Panc1 (cell line): ENCODE data around the gene CDKN1C. TPM values are rescaled to one million over a fixed set of nuclear protein-coding genes. Genes with fewer than 3 reads are reported as not detected.

Source experiments
- ATAC-seq: fragments of 200-7000 bp; cut with Tn5 transposase; 2 replicates; pipeline ENCODE4 v1.9.1; 2020; ENCODE audit warnings: mild to moderate bottlenecking, moderate library complexity
- BruUV-seq: library from RNA; stranded (reverse); fragments of 400-500 nt; replicated peaks from 2 replicates; lab custom pipeline; 2021; lab: Mats Ljungman, UMichigan
- CTCF ChIA-PET: fragments of 300-600 bp; sonication (Branson Sonifier 250); formaldehyde crosslinking; loops from one replicate; lab custom pipeline; 2022; ENCODE audit warnings: antibody characterized with exemption; lab: Charles Lee
- POLR2A ChIA-PET: fragments of 300-600 bp; sonication (Branson Sonifier 250); formaldehyde crosslinking; loops from one replicate; lab custom pipeline; 2022; ENCODE audit warnings: antibody characterized with exemption; lab: Charles Lee
- DNase-seq: peaks from one replicate; pipeline ENCODE4 v3.0.0-alpha.2; 2010; ENCODE audit warnings: low read depth, low spot score
- H3K27ac ChIP-seq: 2 replicates; pipeline ENCODE4 v1.5.1; 2011; ENCODE audit warnings: mild to moderate bottlenecking, low read length, inconsistent platforms
- H3K27me3 ChIP-seq: fragments of 200-500 bp; sonication (Bioruptor generic); 2 replicates; pipeline ENCODE4 v1.6.0; 2014; ENCODE audit warnings: low read length, inconsistent platforms; ENCODE audit not compliant: control insufficient read depth, insufficient read depth
- H3K36me3 ChIP-seq: fragments of 200-500 bp; sonication (Bioruptor generic); 2 replicates; pipeline ENCODE4 v1.5.1; 2014; ENCODE audit warnings: inconsistent platforms, mild to moderate bottlenecking, low read length, moderate library complexity; ENCODE audit not compliant: control insufficient read depth, insufficient read depth
- H3K4me1 ChIP-seq: 2 replicates; pipeline ENCODE4 v1.5.1; 2011; ENCODE audit warnings: inconsistent platforms, mild to moderate bottlenecking, low read length, moderate library complexity; ENCODE audit not compliant: control insufficient read depth, insufficient read depth
- H3K4me3 ChIP-seq, 2 experiments: 2 replicates each; pipeline ENCODE4 v1.5.1; 2011 to 2012; ENCODE audit warnings: low read depth in 2 of 2, low read length in 2 of 2, mild to moderate bottlenecking in 2 of 2, inconsistent platforms in 1 of 2, moderate library complexity in 1 of 2
- H3K9me3 ChIP-seq: fragments of 200-500 bp; sonication (Bioruptor generic); 2 replicates; pipeline ENCODE4 v1.5.1; 2014; ENCODE audit warnings: low read depth, mild to moderate bottlenecking, inconsistent platforms, low read length, moderate library complexity; ENCODE audit not compliant: control insufficient read depth, insufficient read depth
- CTCF ChIP-seq: fragments of 450-650 bp; IDR thresholded peaks from 2 replicates; pipeline ENCODE4 v1.5.1; 2017; ENCODE audit warnings: mild to moderate bottlenecking
- POLR2AphosphoS5 ChIP-seq: IDR thresholded peaks from 2 replicates; pipeline ENCODE4 v1.6.1; 2012; ENCODE audit warnings: mild to moderate bottlenecking, low read depth, low read length, moderate library complexity
- SIN3A ChIP-seq: IDR thresholded peaks from 2 replicates; pipeline ENCODE4 v1.6.1; 2012; ENCODE audit warnings: low read depth, mild to moderate bottlenecking, low read length, moderate library complexity, borderline replicate concordance; ENCODE audit not compliant: insufficient read depth
- TCF7L2 ChIP-seq: IDR thresholded peaks from 2 replicates; pipeline ENCODE4 v1.6.1; 2011; ENCODE audit warnings: mild to moderate bottlenecking, low read depth, low read length, inconsistent platforms
- in situ Hi-C: cut with HindIII; loops from 2 replicates; pipeline ENCODE4 v1.10.0; 2016; ENCODE audit warnings: low sequenced_read_pairs, low pct_unique_long_range_greater_than_20kb
- intact Hi-C: fragments of 100-400 bp; cut with micrococcal nuclease; formaldehyde crosslinking; loops from one replicate; pipeline ENCODE4 v1.10.0; 2022; ENCODE audit not compliant: unreplicated experiment
- total RNA-seq: library from RNA; stranded (reverse); gene quantifications from one replicate; pipeline ENCODE4 v1.2.1, GENCODE V29; 2021; ENCODE audit not compliant: unreplicated experiment
- TF ChIP-seq, protein P1 (sequence below), 2 experiments: IDR thresholded peaks; 2 replicates each; pipeline ENCODE4 v1.6.1; 2011 to 2012; ENCODE audit warnings: low read depth in 2 of 2, control low read depth in 1 of 2, low read length in 1 of 2, mild to moderate bottlenecking in 1 of 2, moderate library complexity in 1 of 2; ENCODE audit not compliant: insufficient read depth in 1 of 2

CDKN1C gene
- total RNA-seq, 1 experiment from 2014 or later, result 4.6 TPM

DNA sequence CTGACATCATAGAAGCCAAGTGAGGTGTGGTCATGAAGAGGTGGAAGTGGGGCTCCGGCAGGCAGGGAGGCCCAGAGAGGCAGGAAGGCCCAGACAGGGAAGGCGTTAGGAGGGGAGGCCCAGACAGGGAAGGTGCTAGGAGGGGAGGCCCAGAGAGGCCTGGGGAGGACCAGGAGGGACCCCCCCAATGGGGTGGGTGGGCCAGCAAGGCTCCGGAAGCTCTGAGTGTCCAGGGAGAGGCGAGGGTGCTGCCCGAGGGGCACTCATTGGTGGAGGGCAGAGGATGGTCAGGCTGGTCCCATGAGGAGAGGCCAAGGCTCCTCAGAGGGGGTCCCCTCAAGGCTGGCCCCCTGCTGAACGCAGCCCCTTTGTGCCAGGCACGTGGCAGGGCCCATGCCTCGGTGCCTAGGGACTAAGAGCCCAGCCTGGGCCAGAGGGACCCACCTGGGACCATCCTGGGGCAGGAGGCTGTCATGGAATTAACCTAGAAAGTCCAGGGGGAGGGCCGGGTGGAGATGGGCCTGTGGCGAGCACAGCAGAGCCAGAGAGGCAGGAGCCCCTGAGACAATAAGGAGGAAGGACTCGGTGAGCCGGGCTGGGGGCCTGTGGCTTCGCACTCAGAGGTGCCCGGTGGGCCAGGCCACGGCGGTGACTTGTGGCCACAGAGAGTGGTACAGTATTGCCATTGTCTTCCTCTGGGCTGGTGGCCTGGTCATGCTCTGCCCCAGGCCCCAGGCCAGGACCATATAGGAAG lies 31.5 kb upstream of the CDKN1C start:
- DNase-seq (no peak), ATAC-seq (no peak)
- CTCF ChIA-PET, result no interaction called here
- no TSS peak for BruUV-seq
- intact Hi-C loops (no loop called here), in situ Hi-C loops (no loop called here)
- TF ChIP-seq POLR2AphosphoS5, result no peak
- TF ChIP-seq, protein P1, sequence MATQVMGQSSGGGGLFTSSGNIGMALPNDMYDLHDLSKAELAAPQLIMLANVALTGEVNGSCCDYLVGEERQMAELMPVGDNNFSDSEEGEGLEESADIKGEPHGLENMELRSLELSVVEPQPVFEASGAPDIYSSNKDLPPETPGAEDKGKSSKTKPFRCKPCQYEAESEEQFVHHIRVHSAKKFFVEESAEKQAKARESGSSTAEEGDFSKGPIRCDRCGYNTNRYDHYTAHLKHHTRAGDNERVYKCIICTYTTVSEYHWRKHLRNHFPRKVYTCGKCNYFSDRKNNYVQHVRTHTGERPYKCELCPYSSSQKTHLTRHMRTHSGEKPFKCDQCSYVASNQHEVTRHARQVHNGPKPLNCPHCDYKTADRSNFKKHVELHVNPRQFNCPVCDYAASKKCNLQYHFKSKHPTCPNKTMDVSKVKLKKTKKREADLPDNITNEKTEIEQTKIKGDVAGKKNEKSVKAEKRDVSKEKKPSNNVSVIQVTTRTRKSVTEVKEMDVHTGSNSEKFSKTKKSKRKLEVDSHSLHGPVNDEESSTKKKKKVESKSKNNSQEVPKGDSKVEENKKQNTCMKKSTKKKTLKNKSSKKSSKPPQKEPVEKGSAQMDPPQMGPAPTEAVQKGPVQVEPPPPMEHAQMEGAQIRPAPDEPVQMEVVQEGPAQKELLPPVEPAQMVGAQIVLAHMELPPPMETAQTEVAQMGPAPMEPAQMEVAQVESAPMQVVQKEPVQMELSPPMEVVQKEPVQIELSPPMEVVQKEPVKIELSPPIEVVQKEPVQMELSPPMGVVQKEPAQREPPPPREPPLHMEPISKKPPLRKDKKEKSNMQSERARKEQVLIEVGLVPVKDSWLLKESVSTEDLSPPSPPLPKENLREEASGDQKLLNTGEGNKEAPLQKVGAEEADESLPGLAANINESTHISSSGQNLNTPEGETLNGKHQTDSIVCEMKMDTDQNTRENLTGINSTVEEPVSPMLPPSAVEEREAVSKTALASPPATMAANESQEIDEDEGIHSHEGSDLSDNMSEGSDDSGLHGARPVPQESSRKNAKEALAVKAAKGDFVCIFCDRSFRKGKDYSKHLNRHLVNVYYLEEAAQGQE (IDR thresholded peaks at IDR 0.05; ENCODE audit: insufficient read depth in 1 of 2, low read depth in 2 of 2, low read length in 1 of 2), result no peak
- no peak for TF ChIP-seq CTCF
- Histone ChIP-seq H3K27ac (no peak overlapping the region), H3K27me3 (no peaks in the 10 kb centered on the region), H3K9me3 (no peaks in the 10 kb centered on the region), H3K4me3 (no peak overlapping the region), H3K36me3 (no peaks in the 10 kb centered on the region), H3K4me1 (peaks cover 28% of the 10 kb centered on the region)
- POLR2A ChIA-PET, result no interaction called here

DNA sequence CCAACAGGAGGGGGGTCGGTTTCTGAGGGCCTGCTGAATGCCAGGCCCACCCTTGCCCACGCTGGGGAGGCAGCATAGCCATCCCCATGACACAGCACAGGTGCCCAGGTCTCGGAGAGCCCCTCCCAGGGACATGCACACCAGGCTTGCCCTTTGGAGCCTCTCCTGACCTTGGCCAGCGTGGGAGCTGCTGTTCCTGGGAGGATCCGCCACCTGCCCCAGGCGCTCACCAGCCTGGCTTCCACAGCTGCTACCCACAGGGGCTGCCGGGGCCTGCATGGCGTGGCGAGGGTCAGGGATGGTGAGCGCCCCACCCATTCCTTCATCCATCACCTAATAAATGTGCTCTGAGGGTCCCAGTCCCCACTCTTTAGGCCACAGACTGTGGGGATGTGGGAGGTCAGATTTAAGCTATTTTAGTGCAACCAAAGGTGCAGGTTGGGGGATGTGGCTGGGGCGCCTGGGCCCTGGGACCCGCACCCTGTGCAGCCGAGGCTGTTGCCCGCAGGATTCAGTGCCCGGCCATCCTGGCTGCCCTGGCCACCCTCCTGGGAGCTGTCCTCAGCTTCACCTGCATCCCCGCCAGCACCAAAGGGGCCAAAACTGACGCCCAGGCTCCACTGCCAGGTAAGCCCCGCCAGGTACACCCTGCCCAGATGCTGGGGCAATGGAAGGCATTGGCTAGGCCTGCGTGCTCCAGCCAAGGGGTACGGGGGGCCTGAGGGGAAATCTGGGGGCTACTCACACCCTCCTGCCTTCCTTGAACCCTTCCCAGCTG lies 30.7 kb upstream of the CDKN1C start:
- ChIA-PET CTCF (no interaction called here), POLR2A (no interaction called here)
- no peak for TF ChIP-seq CTCF
- TF ChIP-seq, protein P1 (IDR thresholded peaks at IDR 0.05; ENCODE audit: insufficient read depth in 1 of 2, low read depth in 2 of 2, low read length in 1 of 2), result no peak
- TF ChIP-seq SIN3A, result no peak
- TF ChIP-seq TCF7L2, result no peak
- TF ChIP-seq POLR2AphosphoS5, result no peak
- no TSS peak for BruUV-seq
- H3K27me3 ChIP-seq, result no peaks in the 10 kb centered on the region
- no peaks in the 10 kb centered on the region for H3K36me3 ChIP-seq
- in situ Hi-C loops, result no loop called here
- peaks cover 35% of the 10 kb centered on the region for H3K4me1 ChIP-seq
- H3K9me3 ChIP-seq, result no peaks in the 10 kb centered on the region
- no peak overlapping the region for H3K27ac ChIP-seq
- no peak overlapping the region for H3K4me3 ChIP-seq
- intact Hi-C loops, result no loop called here
- ATAC-seq, result no peak
- DNase-seq, result no peak
